Iris pigment epithelial cell (primary cell): ENCODE data around the gene FOXD4L1.
"Not testable (repeated sequence)": the region's sequence is repeated elsewhere in the genome, so short reads cannot be mapped to it uniquely, and the experiment has no call there.

Source experiments
- DNase-seq: peaks from one replicate; pipeline ENCODE4 v3.0.0-alpha.2; 2011; ENCODE audit warnings: low read depth

FOXD4L1 gene

GRCh38 chr2:113498365-113498764, at the start of gene FOXD4L1:
FOXD4L1 (plus strand) TSS chr2:113498665; CDS start chr2:113499257, 592 bp downstream.
- DNase-seq = not testable (repeated sequence)

- not testable (repeated sequence) for DNase-seq
Observed at GRCh38 chr2:113465770-113466169, 32.7 kb upstream of the FOXD4L1 start.

DNA sequence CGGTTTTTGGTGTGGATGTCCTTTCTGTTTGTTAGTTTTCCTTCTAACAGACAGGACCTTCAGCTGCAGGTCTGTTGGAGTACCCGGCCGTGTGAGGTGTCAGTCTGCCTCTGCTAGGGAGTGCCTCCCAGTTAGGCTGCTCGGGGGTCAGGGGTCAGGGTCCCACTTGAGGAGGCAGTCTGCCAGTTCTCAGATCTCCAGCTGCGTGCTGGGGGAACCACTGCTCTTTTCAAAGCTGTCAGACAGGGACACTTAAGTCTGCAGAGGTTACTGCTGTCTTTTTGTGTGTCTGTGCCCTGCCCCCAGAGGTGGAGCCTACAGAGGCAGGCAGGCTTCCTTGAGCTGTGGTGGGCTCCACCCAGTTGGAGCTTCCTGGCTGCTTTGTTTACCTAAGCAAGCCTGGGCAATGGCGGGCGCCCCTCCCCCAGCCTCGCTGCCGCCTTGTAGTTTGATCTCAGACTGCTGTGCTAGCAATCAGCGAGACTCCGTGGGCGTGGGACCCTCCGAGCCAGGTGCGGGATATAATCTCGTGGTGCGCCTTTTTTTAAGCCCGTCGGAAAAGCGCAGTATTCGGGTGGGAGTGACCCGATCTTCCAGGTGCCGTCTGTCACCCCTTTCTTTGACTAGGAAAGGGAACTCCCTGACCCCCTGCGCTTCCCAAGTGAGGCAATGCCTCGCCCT, 21.6 kb upstream of the FOXD4L1 start:
- not testable (repeated sequence) for DNase-seq

DNA sequence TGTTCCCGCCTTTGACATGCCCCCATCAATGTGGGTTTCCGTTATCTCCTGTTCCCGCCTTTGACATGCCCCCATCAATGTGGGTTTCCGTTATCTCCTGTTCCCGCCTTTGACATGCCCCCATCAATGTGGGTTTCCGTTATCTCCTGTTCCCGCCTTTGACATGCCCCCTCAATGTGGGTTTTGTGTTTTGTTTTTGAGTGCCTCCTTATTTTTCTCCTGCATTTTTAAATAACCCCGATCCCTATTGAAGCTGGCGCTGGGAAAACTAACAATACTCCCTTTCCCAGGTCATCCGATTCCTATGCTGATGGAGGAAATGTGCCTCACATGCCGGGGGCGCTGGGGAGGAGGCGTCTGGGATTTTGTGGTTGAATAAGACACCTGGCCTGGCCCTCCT, 1.9 kb upstream of the FOXD4L1 start:
- DNase-seq = not testable (repeated sequence)

GRCh38 chr2:113499019-113499885, 787 bp downstream of the FOXD4L1 start:
- DNase-seq = not testable (repeated sequence)

- not testable (repeated sequence) for DNase-seq
Observed at GRCh38 chr2:113499886-113500722, 1.6 kb downstream of the FOXD4L1 start.

DNA sequence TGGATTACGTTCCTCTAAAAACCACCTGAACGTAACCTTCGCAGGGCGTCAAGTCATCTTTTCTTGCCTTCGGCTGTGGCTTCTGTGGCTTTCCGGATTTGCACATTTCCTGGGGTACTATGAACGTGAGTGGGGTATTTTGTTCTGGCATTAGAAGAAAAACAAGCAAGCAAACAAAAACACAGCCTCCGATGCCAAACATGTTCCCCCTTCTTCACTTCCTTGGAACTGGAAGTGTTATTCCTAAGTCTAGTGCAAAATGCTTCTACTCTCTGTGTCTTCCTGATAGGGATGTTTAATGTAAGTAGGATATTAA, 2.2 kb downstream of the FOXD4L1 start:
- not testable (repeated sequence) for DNase-seq

GRCh38 chr2:113502216-113503093, 4.0 kb downstream of the FOXD4L1 start:
- DNase-seq = not testable (repeated sequence)

DNA sequence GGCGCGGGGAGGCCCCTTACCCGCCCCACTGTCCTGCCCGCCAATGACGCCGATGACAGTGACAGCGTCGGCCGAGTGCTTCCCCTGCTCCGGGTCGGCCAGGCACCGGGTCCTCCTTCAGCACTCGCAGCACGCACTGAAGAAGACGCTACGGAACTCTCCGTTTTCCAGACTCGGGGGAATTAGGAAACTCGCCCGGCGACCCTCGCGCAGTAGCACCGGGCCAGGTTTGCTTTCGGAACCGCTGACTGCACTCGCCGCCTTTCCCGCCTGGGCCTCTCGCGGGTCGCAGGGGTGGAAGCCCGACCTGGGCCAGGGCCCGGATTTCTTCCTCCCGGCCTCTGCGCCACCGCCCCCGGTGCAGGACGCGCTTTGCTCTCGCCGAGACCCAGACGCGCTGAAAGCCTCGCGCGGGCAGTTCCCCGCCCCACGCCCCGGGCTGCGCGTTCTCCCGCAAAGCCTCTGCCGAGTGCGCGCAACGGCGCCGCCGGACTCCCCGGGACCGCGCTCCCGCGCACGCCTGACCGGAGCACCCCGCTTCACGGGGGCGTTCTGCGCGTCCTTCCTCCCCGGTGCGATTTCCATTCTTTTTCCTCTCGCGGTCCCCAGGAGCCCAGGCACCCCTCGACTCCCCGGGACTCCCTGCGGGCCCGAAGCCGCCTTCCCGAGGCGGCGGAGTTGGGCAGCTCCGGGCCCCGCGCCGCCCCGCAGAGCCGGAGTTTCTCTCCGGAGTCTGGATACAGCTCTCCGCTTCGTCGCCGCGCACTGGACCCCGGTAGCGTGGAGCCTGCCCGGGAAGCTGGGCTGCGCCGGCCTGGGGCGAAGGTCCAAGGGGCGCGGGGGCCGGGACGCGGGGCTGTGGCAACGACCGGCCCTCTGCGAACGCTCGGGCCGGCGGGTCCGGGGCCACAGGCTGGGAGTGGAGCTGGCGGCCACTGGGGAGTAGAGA, 4.9 kb downstream of the FOXD4L1 start:
- peak; percentile 8 for DNase-seq

DNA sequence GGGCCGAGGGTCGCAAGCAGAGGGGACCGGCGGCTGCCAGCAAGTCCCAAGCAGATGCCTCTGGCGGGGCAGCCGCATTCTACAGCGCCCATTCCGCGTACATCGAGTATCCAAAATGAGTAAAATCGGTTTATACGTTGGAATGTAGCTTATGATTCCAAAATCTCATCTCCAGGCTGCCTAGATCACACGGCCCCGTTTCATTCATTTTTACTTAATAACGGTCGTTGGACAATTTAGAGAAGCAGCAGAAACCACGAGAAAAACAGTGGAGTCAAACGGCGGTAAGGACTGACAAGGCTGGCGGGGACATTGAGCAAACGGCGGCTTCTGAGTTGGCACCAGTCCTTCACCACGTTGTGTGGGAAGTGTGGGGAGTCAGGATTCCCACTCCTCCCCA, 5.6 kb downstream of the FOXD4L1 start:
- DNase-seq = not testable (repeated sequence)

GRCh38 chr2:113507394-113508140, 9.1 kb downstream of the FOXD4L1 start:
- not testable (repeated sequence) for DNase-seq

GRCh38 chr2:113508187-113508586, 9.7 kb downstream of the FOXD4L1 start:
- not testable (repeated sequence) for DNase-seq

DNA sequence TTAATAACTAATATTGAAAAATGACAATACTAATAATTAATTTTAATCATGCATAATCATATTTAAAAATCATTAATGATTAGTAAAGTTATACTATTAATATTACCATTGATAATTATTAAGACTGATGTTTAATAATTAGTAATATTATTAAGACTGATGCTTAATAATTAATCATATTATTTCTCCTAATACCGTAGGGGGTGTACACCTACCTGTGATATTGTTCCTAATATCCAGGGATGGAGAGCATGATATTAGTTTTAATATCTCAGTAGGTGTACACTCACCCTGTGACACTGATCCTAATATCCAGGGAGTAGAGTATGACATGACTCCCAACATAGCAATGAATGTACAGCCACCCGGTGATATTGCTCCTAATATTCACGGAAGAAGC, 12.4 kb downstream of the FOXD4L1 start:
- not testable (repeated sequence) for DNase-seq

GRCh38 chr2:113511859-113512258, 13.4 kb downstream of the FOXD4L1 start:
- DNase-seq = not testable (repeated sequence)

- not testable (repeated sequence) for DNase-seq
Observed at GRCh38 chr2:113515457-113515856, 17.0 kb downstream of the FOXD4L1 start.

GRCh38 chr2:113515995-113516394, 17.5 kb downstream of the FOXD4L1 start:
- not testable (repeated sequence) for DNase-seq

- DNase-seq = not testable (repeated sequence)
Observed at GRCh38 chr2:113517025-113517424, 18.6 kb downstream of the FOXD4L1 start.

GRCh38 chr2:113520837-113521236, 22.4 kb downstream of the FOXD4L1 start:
- not testable (repeated sequence) for DNase-seq

DNA sequence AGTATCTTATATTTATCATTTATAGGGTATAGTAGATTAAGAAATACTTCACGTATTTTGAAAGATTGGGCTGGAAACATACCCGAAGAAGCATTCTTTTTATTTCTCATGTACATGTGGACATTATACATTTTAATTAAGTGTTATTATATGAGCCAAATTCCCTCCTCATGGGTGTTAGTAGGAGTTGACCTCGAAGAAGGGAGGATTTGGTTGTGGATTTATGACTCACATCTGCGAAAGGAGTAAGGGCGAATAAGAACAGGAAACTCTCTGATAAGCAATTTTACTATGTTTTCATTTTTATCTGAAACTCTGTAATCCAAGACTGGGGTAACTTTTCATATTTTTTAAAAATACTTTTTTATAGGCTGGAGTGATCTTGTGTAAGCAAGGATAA, 23.0 kb downstream of the FOXD4L1 start:
- not testable (repeated sequence) for DNase-seq
